Heart left ventricle (tissue), 16 donors: ENCODE measurements around the gene HERC4. TPM values are rescaled to one million over a fixed set of nuclear protein-coding genes. Genes with fewer than 3 reads are reported as not detected.

Source experiments
- ATAC-seq, 4 donors: fragments of 200-7000 bp; cut with Tn5 transposase; one replicate each; pipeline ENCODE4 v1.9.1; 2020 to 2022; ENCODE audit warnings: moderate library complexity in 4 of 4, mild to moderate bottlenecking in 3 of 4, moderate number of reproducible peaks in 1 of 4
- DNase-seq, 5 donors: peaks; one replicate each; pipeline ENCODE4 v3.0.0-alpha.2; 2020
- H3K27ac ChIP-seq, 12 donors: fragments of 200-600 bp; sonication (generic) in 4 of 12; one replicate each; pipeline versions ENCODE4 v1.5.0 to v1.8.0; 2016 to 2022; ENCODE audit warnings: mild to moderate bottlenecking in 2 of 12
- H3K27me3 ChIP-seq, 9 donors: fragments of 200-600 bp; sonication (generic) in 2 of 9; one replicate each; pipeline versions ENCODE4 v1.5.1 to v1.8.0; 2016 to 2022; ENCODE audit warnings: mild to moderate bottlenecking in 3 of 9
- H3K36me3 ChIP-seq, 9 donors: fragments of 200-600 bp; sonication (generic) in 2 of 9; one replicate each; pipeline versions ENCODE4 v1.5.0 to v1.8.0; 2018 to 2022; ENCODE audit warnings: mild to moderate bottlenecking in 2 of 9
- H3K4me1 ChIP-seq, 12 donors: fragments of 200-600 bp; sonication (generic) in 4 of 12; one replicate each; pipeline versions ENCODE4 v1.5.0 to v1.8.0; 2016 to 2022; ENCODE audit warnings: mild to moderate bottlenecking in 3 of 12
- H3K4me3 ChIP-seq, 12 donors: fragments of 200-600 bp; sonication (generic) in 4 of 12; one replicate each; pipeline versions ENCODE4 v1.5.0 to v1.8.0; 2017 to 2022; ENCODE audit warnings: mild to moderate bottlenecking in 9 of 12, moderate library complexity in 4 of 12
- H3K9me3 ChIP-seq, 12 donors: fragments of 200-600 bp; sonication (generic) in 4 of 12; one replicate each; pipeline versions ENCODE4 v1.5.0 to v1.8.0; 2016 to 2022; ENCODE audit warnings: mild to moderate bottlenecking in 1 of 12
- POLR2A ChIP-seq, 2 donors: fragments of 450-650 bp; IDR thresholded peaks; one replicate each; pipeline ENCODE4 v1.6.1; 2017; ENCODE audit warnings: antibody characterized with exemption in 2 of 2, mild to moderate bottlenecking in 2 of 2, moderate library complexity in 2 of 2
- WGBS, 4 donors: extraction: QIAGEN DNeasy Blood & Tissue Kit in 2 of 4; methylation state at CpG; one replicate each; pipeline versions ENCODE4 v1.1.5 to v1.1.7; 2013 to 2018; 5-methylcytosine and 5-hydroxymethylcytosine counted together
- intact Hi-C, 10 donors: fragments of 100-400 bp; cut with DNase I; formaldehyde crosslinking; loops; one replicate each; pipeline versions ENCODE4 v1.11.1 to v1.14.2; 2022
- polyA plus RNA-seq, 2 donors: library from polyadenylated mRNA; stranded (reverse); fragments of 200-250 nt; gene quantifications; one replicate each; pipeline ENCODE4 v1.2.3, GENCODE V29; 2013
- total RNA-seq, 9 donors: library from RNA; depleted of rRNA in 2 of 9; stranded (reverse); fragments of >200 nt in 2 of 9; fragmentation: NEBNext Ultra II Directional in 3 of 9; extraction: Animal tissue kit (Norgen Biotek cat#: 25700) in 3 of 9; gene quantifications; one replicate each; pipeline versions ENCODE4 v1.1.0 to v1.2.4, GENCODE V29; 2016 to 2023
- TF ChIP-seq, protein P1 (sequence below), 12 donors: fragments of 200-600 bp; sonication (generic) in 4 of 12; IDR thresholded peaks; one replicate each; pipeline versions ENCODE4 v1.5.0 to v1.8.0; 2018 to 2022; ENCODE audit warnings: antibody characterized with exemption in 12 of 12, mild to moderate bottlenecking in 5 of 12
- donor health status: ischemic (EF 13 %, LVEDD 7.1; RV severe dilation, severe dysfunction).
- donor health status: healthy with polysubstance abuse.
- donor health status: DM: no; HTN: yes; CAD: no.
- donor health status: DM: no; HTN: no; CAD: no.
- donor health status: ischemic (EF 25% LVEDD 6.9; RV normal size, moderate dysfunction).
- donor health status: ischemic (EF 25% LVEDD 5.7; RV mildly dilated, moderate dysfunction).
- donor health status: healthy.
- donor health status: DM: yes; HTN: yes; CAD: no.
- donor health status: ischemic (EF 35%, LVEDD 5.7; RV mildly dilated, moderate dysfunction).
- donor health status: nonischemic (EF 11% LVEDD 7.7; RV severe dilation, severe dysfunction).
- donor health status: DM: yes; HTN: yes; CAD: no.
- donor health status: PGD.
- donor health status: ischemic (EF 29% LVEDD 5.4; RV normal size, mild dysfunction).
- donor health status: nonischemic (EF 23%, LVEDD 6.1; RV moderate dilation, normal function).

The HERC4 gene
- total and polyA plus RNA-seq, 11 donors: 11.7 to 39.4 (median 29.3) TPM

DNA sequence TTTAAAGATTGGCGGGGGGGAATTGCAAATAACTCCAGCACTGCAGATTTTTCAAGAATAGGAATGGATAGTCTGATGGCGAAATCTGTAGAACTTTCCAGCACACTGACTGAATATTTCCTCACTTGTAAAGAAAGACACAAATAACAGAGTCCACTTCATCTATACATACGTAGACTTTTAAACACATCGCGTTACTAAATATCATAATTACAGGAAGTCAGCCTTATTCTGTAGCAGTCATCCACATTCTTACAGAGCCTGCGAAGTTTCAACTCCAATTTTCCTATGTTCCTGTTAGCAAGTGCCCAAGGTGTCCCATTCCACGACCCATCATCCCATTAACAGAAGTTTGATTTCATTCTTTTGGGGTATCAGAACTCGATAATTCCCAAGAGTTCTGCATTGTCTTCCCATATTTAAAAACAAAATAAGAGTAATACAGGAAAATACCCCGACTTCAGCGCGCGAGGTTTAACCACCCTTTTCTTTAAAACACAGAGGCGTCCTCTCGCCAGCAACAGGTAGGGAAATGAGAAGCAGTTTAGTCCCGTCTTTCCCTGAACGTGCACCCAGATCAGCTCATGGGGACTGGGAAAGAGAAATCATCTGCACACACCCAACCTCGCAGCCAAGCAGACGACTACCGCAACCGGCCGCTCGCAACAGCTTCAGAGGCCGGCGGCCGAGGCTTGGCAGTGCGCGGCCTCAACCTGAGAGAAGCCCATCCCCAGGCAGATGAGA, 880 bp downstream of the HERC4 start:
- H3K9me3 ChIP-seq: no peaks in the 10 kb centered on the region
- peaks cover 8 to 44% (median 33%) of the 10 kb centered on the region in 12 donors for H3K4me1 ChIP-seq
- peak overlapping the region; percentile 77 to 97 (median 92) for H3K4me3 ChIP-seq
- DNase-seq: no peak
- 1% methylated on average over 23 to 27 of the region's 27 CpGs for WGBS, 4 donors
- peak in 2 of 4 donors; percentile 11 to 57 for ATAC-seq
- H3K27me3 ChIP-seq: no peaks in the 10 kb centered on the region
- intact Hi-C loops: loop anchor here (2.0 to 10.0 kb wide), 6 partner anchors 59 to 261 kb away; partner anchors contain the start of genes SIRT1 (in 6 of the 10), HNRNPH3 (in 5 of the 10) and PBLD (in 5 of the 10)
- no peak for TF ChIP-seq POLR2A (IDR thresholded peaks at IDR 0.05)
- TF ChIP-seq, protein P1, sequence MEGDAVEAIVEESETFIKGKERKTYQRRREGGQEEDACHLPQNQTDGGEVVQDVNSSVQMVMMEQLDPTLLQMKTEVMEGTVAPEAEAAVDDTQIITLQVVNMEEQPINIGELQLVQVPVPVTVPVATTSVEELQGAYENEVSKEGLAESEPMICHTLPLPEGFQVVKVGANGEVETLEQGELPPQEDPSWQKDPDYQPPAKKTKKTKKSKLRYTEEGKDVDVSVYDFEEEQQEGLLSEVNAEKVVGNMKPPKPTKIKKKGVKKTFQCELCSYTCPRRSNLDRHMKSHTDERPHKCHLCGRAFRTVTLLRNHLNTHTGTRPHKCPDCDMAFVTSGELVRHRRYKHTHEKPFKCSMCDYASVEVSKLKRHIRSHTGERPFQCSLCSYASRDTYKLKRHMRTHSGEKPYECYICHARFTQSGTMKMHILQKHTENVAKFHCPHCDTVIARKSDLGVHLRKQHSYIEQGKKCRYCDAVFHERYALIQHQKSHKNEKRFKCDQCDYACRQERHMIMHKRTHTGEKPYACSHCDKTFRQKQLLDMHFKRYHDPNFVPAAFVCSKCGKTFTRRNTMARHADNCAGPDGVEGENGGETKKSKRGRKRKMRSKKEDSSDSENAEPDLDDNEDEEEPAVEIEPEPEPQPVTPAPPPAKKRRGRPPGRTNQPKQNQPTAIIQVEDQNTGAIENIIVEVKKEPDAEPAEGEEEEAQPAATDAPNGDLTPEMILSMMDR (IDR thresholded peaks at IDR 0.05): no peak
- peaks cover 0 to 22% (median 11%) of the 10 kb centered on the region in 9 donors for H3K36me3 ChIP-seq
- peak overlapping the region; percentile 86 to 100 (median 98) for H3K27ac ChIP-seq

DNA sequence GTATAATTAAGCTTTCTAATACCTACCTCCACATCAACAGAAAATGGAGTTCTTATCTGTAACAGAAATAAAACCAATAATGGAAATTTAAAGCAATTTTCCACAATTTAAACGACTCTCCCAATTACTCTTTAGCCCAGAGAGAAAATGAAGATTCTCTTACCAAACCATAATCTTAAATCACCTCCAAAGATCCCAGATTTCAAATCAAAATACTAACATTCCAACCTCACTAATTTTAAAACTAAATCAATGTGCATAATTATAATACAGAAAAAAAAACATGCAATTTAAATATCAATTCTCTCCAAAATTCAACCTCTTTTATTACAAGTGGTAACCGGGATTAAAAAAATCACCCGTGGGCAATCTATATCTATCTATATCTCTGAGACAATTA, 1.5 kb downstream of the HERC4 start:
- H3K27me3 ChIP-seq: no peaks in the 10 kb centered on the region
- H3K9me3 ChIP-seq: no peaks in the 10 kb centered on the region
- ATAC-seq (no peak), DNase-seq (no peak)
- TF ChIP-seq, protein P1 (IDR thresholded peaks at IDR 0.05): no peak
- no peak for TF ChIP-seq POLR2A (IDR thresholded peaks at IDR 0.05)
- H3K27ac ChIP-seq: peak overlapping the region in 11 of 12 donors; percentile 96 to 100 (median 98)
- peak overlapping the region; percentile 77 to 97 (median 92) for H3K4me3 ChIP-seq
- peaks cover 0 to 27% (median 16%) of the 10 kb centered on the region in 9 donors for H3K36me3 ChIP-seq
- WGBS, 4 donors: 6 to 11% (median 9%) methylated on average over 3 of the region's 3 CpGs
- intact Hi-C loops: loop anchor here (2.0 to 10.0 kb wide), 6 partner anchors 59 to 261 kb away; partner anchors contain the start of genes SIRT1 (in 6 of the 10), HNRNPH3 (in 5 of the 10) and PBLD (in 5 of the 10)
- peaks cover 8 to 46% (median 33%) of the 10 kb centered on the region in 12 donors for H3K4me1 ChIP-seq

DNA sequence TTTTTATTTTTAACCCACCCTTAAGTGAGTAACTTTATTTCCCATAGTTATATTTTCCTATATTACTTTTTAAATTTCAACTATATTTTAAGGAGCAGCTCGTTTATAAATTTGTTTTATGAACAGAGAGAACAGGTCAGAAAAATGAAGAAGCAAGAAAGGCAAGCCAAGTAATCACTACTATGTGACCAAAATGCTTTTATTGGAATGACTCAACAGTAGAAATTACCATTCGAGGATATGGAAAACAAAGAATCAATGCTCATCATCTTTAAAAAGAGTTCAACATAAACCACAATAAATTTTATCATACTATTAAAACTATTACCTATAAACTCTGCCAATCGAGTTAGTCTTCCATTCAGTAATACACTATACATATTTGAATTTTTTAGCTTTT, 7.6 kb downstream of the HERC4 start:
- DNase-seq (no peak), ATAC-seq (no peak)
- TF ChIP-seq, protein P1 (IDR thresholded peaks at IDR 0.05): no peak
- no peak for TF ChIP-seq POLR2A (IDR thresholded peaks at IDR 0.05)
- Histone ChIP-seq H3K27ac (no peak overlapping the region), H3K36me3 (peaks cover 0 to 39% (median 26%) of the 10 kb centered on the region in 9 donors), H3K27me3 (no peaks in the 10 kb centered on the region), H3K4me1 (peaks cover 0 to 27% (median 15%) of the 10 kb centered on the region in 12 donors), H3K4me3 (no peak overlapping the region), H3K9me3 (no peaks in the 10 kb centered on the region)
- intact Hi-C loops: no loop called here
- 80 to 87% (median 83%) methylated on average over 3 of the region's 3 CpGs for WGBS, 4 donors

DNA sequence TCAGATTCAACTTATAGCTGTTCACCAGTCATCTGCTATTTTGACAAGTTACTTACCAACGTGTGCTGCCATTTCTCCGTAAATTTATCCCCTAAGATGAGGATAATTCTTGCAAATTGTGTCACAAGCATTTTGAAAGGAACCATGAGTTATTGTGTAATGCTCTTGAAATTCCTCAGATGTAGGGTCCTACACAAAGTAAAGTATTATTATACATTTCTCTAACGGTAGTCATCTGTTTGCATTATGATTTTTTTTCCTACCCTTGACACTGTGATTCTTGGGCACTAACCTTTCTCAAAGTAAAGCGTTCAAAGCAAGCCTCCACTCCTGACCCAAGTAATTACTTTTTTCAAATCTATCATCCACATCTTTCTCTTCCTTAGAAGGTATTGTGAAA, 8.1 kb downstream of the HERC4 start:
- Histone ChIP-seq H3K27ac (no peak overlapping the region), H3K36me3 (peaks cover 0 to 39% (median 26%) of the 10 kb centered on the region in 9 donors), H3K9me3 (no peaks in the 10 kb centered on the region), H3K4me1 (peaks cover 0 to 22% (median 11%) of the 10 kb centered on the region in 12 donors), H3K4me3 (no peak overlapping the region), H3K27me3 (no peaks in the 10 kb centered on the region)
- no peak for ATAC-seq
- intact Hi-C loops: no loop called here
- WGBS, 4 donors: 65 to 84% (median 74%) methylated on average over 4 of the region's 4 CpGs
- DNase-seq: no peak
- no peak for TF ChIP-seq POLR2A (IDR thresholded peaks at IDR 0.05)
- TF ChIP-seq, protein P1 (IDR thresholded peaks at IDR 0.05): no peak
